A673 (cell line): ENCODE results near the gene TST. TPM values are rescaled to one million over a fixed set of nuclear protein-coding genes. Genes with fewer than 3 reads are reported as not detected.

Source experiments
- BruUV-seq: library from RNA; stranded (reverse); fragments of 400-500 nt; replicated peaks from 2 replicates; lab custom pipeline; 2021; lab: Mats Ljungman, UMichigan
- CTCF ChIA-PET: fragments of 300-600 bp; sonication (Branson Sonifier 250); formaldehyde crosslinking; loops from one replicate; lab custom pipeline; 2022; ENCODE audit warnings: antibody characterized with exemption; lab: Charles Lee
- POLR2A ChIA-PET: fragments of 300-600 bp; sonication (Branson Sonifier 250); formaldehyde crosslinking; loops from one replicate; lab custom pipeline; 2022; ENCODE audit warnings: antibody characterized with exemption; ENCODE audit not compliant: low non-redundant PET; lab: Charles Lee
- DNase-seq: peaks from one replicate; pipeline ENCODE4 v3.0.0-alpha.2; 2015; ENCODE audit warnings: low spot score
- H3K27ac ChIP-seq: fragments of 200-600 bp; sonication (generic); 2 replicates; pipeline ENCODE4 v1.5.1; 2016; ENCODE audit warnings: mixed run types, low read depth, mild to moderate bottlenecking, mixed read lengths, antibody characterized with exemption, low read length; ENCODE audit not compliant: poor library complexity, severe bottlenecking
- H3K27me3 ChIP-seq: fragments of 200-600 bp; sonication (generic); replicated peaks from 2 replicates; pipeline ENCODE4 v1.6.1; 2017; ENCODE audit warnings: mixed run types, low read depth, mild to moderate bottlenecking, mixed read lengths, antibody characterized with exemption, low read length; ENCODE audit not compliant: insufficient read depth, poor library complexity
- H3K36me3 ChIP-seq: fragments of 200-600 bp; sonication (generic); 2 replicates; pipeline ENCODE4 v1.6.1; 2016; ENCODE audit warnings: mixed run types, mild to moderate bottlenecking, mixed read lengths, antibody characterized with exemption, low read length; ENCODE audit not compliant: insufficient read depth, poor library complexity, severe bottlenecking
- H3K4me1 ChIP-seq: fragments of 200-600 bp; sonication (generic); 2 replicates; pipeline ENCODE4 v1.6.1; 2017; ENCODE audit warnings: mixed run types, mild to moderate bottlenecking, mixed read lengths, antibody characterized with exemption, low read length; ENCODE audit not compliant: insufficient read depth, poor library complexity, severe bottlenecking
- H3K4me3 ChIP-seq: fragments of 200-600 bp; sonication (generic); 2 replicates; pipeline ENCODE4 v1.5.1; 2016; ENCODE audit warnings: low read depth, mixed run types, mild to moderate bottlenecking, mixed read lengths, low read length; ENCODE audit not compliant: poor library complexity, severe bottlenecking
- H3K9me3 ChIP-seq: fragments of 200-600 bp; sonication (generic); 2 replicates; pipeline ENCODE4 v1.6.1; 2016; ENCODE audit warnings: mixed run types, low read depth, mild to moderate bottlenecking, mixed read lengths, antibody characterized with exemption, low read length; ENCODE audit not compliant: poor library complexity, severe bottlenecking
- EZH2 ChIP-seq: fragments of 200-600 bp; sonication (generic); IDR thresholded peaks from 2 replicates; pipeline ENCODE4 v1.6.1; 2017; ENCODE audit warnings: borderline replicate concordance, low read depth, mild to moderate bottlenecking, mixed read lengths, antibody characterized with exemption, low read length; ENCODE audit not compliant: poor library complexity, severe bottlenecking
- intact Hi-C: fragments of 100-400 bp; cut with micrococcal nuclease; formaldehyde crosslinking; loops from one replicate; pipeline ENCODE4 v1.10.0; 2022; ENCODE audit not compliant: unreplicated experiment
- total RNA-seq: library from RNA; stranded (reverse); gene quantifications from 2 replicates; pipeline ENCODE4 v1.2.3, GENCODE V29; 2021
- TF ChIP-seq, protein P1 (sequence below): fragments of 300-800, 200-600 bp; sonication (generic); conservative IDR thresholded peaks from 2 replicates; pipeline ENCODE4 v1.5.1; 2017; ENCODE audit warnings: low read depth, mild to moderate bottlenecking, antibody characterized with exemption, low read length, moderate library complexity, mixed read lengths

Gene TST
- total RNA-seq, 1 experiment from 2014 or later = 31.3 TPM

DNA sequence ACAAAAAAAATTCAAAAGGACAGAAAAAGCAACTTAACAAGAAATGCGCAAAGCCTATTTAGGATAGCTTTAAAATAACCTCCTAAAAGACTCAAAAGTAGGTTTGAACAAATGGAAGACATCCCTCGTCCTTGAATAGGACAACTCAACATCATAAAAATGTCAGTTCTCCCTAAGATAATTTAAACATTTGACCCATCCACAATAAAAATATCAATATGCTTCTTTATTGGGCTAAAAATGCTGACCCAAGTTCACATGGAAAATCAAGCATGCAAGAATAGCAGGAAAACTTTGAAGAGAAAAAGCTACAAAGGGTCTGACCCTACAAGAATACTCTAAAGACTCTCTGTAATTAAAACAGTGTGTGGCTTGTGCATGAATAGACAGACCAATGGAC, 20.2 kb upstream of the TST start:
- POLR2A ChIA-PET = no interaction called here

GRCh38 chr22:37037669-37038068, 18.4 kb upstream of the TST start:
- intact Hi-C loops = no loop called here
- no peak for DNase-seq
- Histone ChIP-seq H3K4me1 (peaks cover 23% of the 10 kb centered on the region), H3K27ac (no peak overlapping the region), H3K27me3 (no peaks in the 10 kb centered on the region), H3K9me3 (no peaks in the 10 kb centered on the region), H3K36me3 (no peaks in the 10 kb centered on the region), H3K4me3 (no peak overlapping the region)
- POLR2A ChIA-PET = no interaction called here
- no TSS peak for BruUV-seq
- CTCF ChIA-PET = no interaction called here
- TF ChIP-seq, protein P1, sequence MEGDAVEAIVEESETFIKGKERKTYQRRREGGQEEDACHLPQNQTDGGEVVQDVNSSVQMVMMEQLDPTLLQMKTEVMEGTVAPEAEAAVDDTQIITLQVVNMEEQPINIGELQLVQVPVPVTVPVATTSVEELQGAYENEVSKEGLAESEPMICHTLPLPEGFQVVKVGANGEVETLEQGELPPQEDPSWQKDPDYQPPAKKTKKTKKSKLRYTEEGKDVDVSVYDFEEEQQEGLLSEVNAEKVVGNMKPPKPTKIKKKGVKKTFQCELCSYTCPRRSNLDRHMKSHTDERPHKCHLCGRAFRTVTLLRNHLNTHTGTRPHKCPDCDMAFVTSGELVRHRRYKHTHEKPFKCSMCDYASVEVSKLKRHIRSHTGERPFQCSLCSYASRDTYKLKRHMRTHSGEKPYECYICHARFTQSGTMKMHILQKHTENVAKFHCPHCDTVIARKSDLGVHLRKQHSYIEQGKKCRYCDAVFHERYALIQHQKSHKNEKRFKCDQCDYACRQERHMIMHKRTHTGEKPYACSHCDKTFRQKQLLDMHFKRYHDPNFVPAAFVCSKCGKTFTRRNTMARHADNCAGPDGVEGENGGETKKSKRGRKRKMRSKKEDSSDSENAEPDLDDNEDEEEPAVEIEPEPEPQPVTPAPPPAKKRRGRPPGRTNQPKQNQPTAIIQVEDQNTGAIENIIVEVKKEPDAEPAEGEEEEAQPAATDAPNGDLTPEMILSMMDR = no peak
- TF ChIP-seq EZH2 = no peak

More for the DNA sequence above, 20.2 kb upstream of the TST start:
- intact Hi-C loops = no loop called here
- Histone ChIP-seq H3K27me3 (no peaks in the 10 kb centered on the region), H3K9me3 (no peaks in the 10 kb centered on the region), H3K4me3 (no peak overlapping the region), H3K4me1 (peaks cover 28% of the 10 kb centered on the region), H3K27ac (no peak overlapping the region), H3K36me3 (no peaks in the 10 kb centered on the region)
- no TSS peak for BruUV-seq
- DNase-seq = no peak
- no peak for TF ChIP-seq EZH2
- TF ChIP-seq, protein P1 = no peak
- CTCF ChIA-PET = no interaction called here

GRCh38 chr22:37036655-37037377, 17.6 kb upstream of the TST start:
- Histone ChIP-seq H3K4me1 (peaks cover 27% of the 10 kb centered on the region), H3K9me3 (no peaks in the 10 kb centered on the region), H3K36me3 (no peaks in the 10 kb centered on the region), H3K4me3 (no peak overlapping the region), H3K27ac (no peak overlapping the region), H3K27me3 (no peaks in the 10 kb centered on the region)
- ChIA-PET CTCF (no interaction called here), POLR2A (no interaction called here)
- intact Hi-C loops = no loop called here
- TF ChIP-seq, protein P1 = no peak
- no peak for TF ChIP-seq EZH2
- no TSS peak for BruUV-seq
- DNase-seq = no peak
